HepG2 (cell line): ENCODE results near the gene JSRP1. TPM values are rescaled to one million over a fixed set of nuclear protein-coding genes. Genes with fewer than 3 reads are reported as not detected.
A peak's percentile ranks its signal among the peaks of the same experiment; 100 is the strongest.

ENCODE experiments used
- ARNT2 ChIP-seq: sonication (generic); formaldehyde crosslinking; IDR thresholded peaks from 2 replicates; pipeline ENCODE4 v1.8.0; 2022; ENCODE audit warnings: mild to moderate bottlenecking, low read depth, missing genetic modification reagents, moderate library complexity
- EHMT2 ChIP-seq: fragments of 200-600 bp; sonication (generic); IDR thresholded peaks from 2 replicates; pipeline ENCODE4 v1.7.0; 2017; ENCODE audit warnings: antibody characterized with exemption, low read depth, low read length, borderline replicate concordance
- GPBP1L1 ChIP-seq: sonication (generic); formaldehyde crosslinking; IDR thresholded peaks from 2 replicates; pipeline ENCODE4 v1.5.0; 2020; ENCODE audit warnings: mild to moderate bottlenecking, missing genetic modification reagents
- HHEX ChIP-seq: IDR thresholded peaks from 2 replicates; pipeline ENCODE4 v1.6.1; 2016; ENCODE audit warnings: control low read depth
- HMGA1 ChIP-seq: sonication (generic); formaldehyde crosslinking; conservative IDR thresholded peaks from 2 replicates; pipeline ENCODE4 v1.4.0; 2020; ENCODE audit warnings: missing genetic modification reagents
- KDM1A ChIP-seq: IDR thresholded peaks from 2 replicates; pipeline ENCODE4 v1.6.1; 2016; ENCODE audit warnings: missing compliant biosample characterization
- MBD4 ChIP-seq: IDR thresholded peaks from 2 replicates; pipeline ENCODE4 v1.6.1; 2012; ENCODE audit warnings: low read length, inconsistent platforms, borderline replicate concordance
- MIER3 ChIP-seq: IDR thresholded peaks from 2 replicates; pipeline ENCODE4 v1.6.1; 2016; ENCODE audit warnings: missing compliant biosample characterization, borderline replicate concordance
- REXO4 ChIP-seq: sonication (generic); formaldehyde crosslinking; IDR thresholded peaks from 2 replicates; pipeline ENCODE4 v1.8.0; 2022; ENCODE audit warnings: missing genetic modification reagents, mild to moderate bottlenecking, borderline replicate concordance
- SMYD3 ChIP-seq: sonication (generic); formaldehyde crosslinking; IDR thresholded peaks from 2 replicates; pipeline ENCODE4 v1.8.1; 2023; ENCODE audit warnings: mild to moderate bottlenecking, missing genetic modification reagents
- SNRNP70 ChIP-seq: fragments of 200-400 bp; formaldehyde crosslinking; IDR thresholded peaks from 2 replicates; pipeline ENCODE4 v1.6.1; 2017; ENCODE audit warnings: mild to moderate bottlenecking, low read depth, low read length, moderate library complexity
- SOX6 ChIP-seq, 2 experiments: fragments of 450-650 bp in 1 of 2; sonication (generic) in 1 of 2; formaldehyde crosslinking in 1 of 2; IDR thresholded peaks; 2 replicates each; pipeline versions ENCODE4 v1.4.0 to v1.6.1; 2017 to 2020; ENCODE audit warnings: antibody characterized with exemption in 1 of 2, mild to moderate bottlenecking in 1 of 2, missing genetic modification reagents in 1 of 2
- TARDBP ChIP-seq: sonication (generic); formaldehyde crosslinking; IDR thresholded peaks from 2 replicates; pipeline ENCODE4 v1.8.0; 2022; ENCODE audit warnings: mild to moderate bottlenecking, missing genetic modification reagents
- U2AF2 ChIP-seq: fragments of 200-400 bp; formaldehyde crosslinking; IDR thresholded peaks from 2 replicates; pipeline ENCODE4 v1.6.1; 2017; ENCODE audit warnings: low read depth, mild to moderate bottlenecking, low read length
- ZNF121 ChIP-seq: sonication (generic); formaldehyde crosslinking; IDR thresholded peaks from 2 replicates; pipeline ENCODE4 v1.5.0; 2020; ENCODE audit warnings: mild to moderate bottlenecking, missing genetic modification reagents
- ZNF263 ChIP-seq: sonication (generic); formaldehyde crosslinking; IDR thresholded peaks from 2 replicates; pipeline ENCODE4 v1.4.0; 2020; ENCODE audit warnings: missing genetic modification reagents
- ZNF44 ChIP-seq: sonication (generic); formaldehyde crosslinking; IDR thresholded peaks from 2 replicates; pipeline ENCODE4 v1.5.1; 2020; ENCODE audit warnings: mild to moderate bottlenecking, missing genetic modification reagents
- ZNF558 ChIP-seq: sonication (generic); formaldehyde crosslinking; IDR thresholded peaks from 2 replicates; pipeline ENCODE4 v1.9.0; 2022; ENCODE audit warnings: mild to moderate bottlenecking, missing genetic modification reagents, borderline replicate concordance
- ZNF605 ChIP-seq: sonication (generic); formaldehyde crosslinking; IDR thresholded peaks from 2 replicates; pipeline ENCODE4 v1.8.0; 2022; ENCODE audit warnings: mild to moderate bottlenecking, missing genetic modification reagents
- ZNF747 ChIP-seq: sonication (generic); formaldehyde crosslinking; IDR thresholded peaks from 2 replicates; pipeline ENCODE4 v1.8.1; 2023; ENCODE audit warnings: missing genetic modification reagents, mild to moderate bottlenecking, borderline replicate concordance
- ZNF792 ChIP-seq: IDR thresholded peaks from 2 replicates; pipeline ENCODE4 v1.6.1; 2016
- ZZZ3 ChIP-seq: sonication (generic); formaldehyde crosslinking; IDR thresholded peaks from 2 replicates; pipeline ENCODE4 v1.4.0; 2020; ENCODE audit warnings: missing genetic modification reagents, mild to moderate bottlenecking, borderline replicate concordance
- polyA plus RNA-seq, 8 experiments: library from polyadenylated mRNA; depleted of rRNA in 3 of 8; stranded (reverse) in 7 of 8; unstranded in 1 of 8; fragments of >200 nt; fragmentation: Illumina TruSeq in 4 of 8; extraction: Trizol in 4 of 8; gene quantifications; 2 replicates each; pipeline versions ENCODE4 v1.2.1 to v1.2.3, GENCODE V29; 2011 to 2016; ENCODE audit warnings: low read depth in 4 of 8, missing spikeins in 1 of 8, mixed read lengths in 1 of 8; ENCODE audit not compliant: insufficient read depth in 1 of 8
- total RNA-seq, 5 experiments: library from RNA; depleted of rRNA; stranded (reverse); fragments of >200 nt; fragmentation: Illumina TruSeq; extraction: Trizol; gene quantifications; 2 replicates each; pipeline ENCODE4 v1.2.3, GENCODE V29; 2016; ENCODE audit warnings: low read depth in 1 of 5
- TF ChIP-seq, protein P1 (sequence below): sonication (generic); formaldehyde crosslinking; IDR thresholded peaks from 2 replicates; pipeline ENCODE4; 2020; ENCODE audit warnings: missing genetic modification reagents, mild to moderate bottlenecking, borderline replicate concordance

The JSRP1 gene
- total and polyA plus RNA-seq, 2 of the 13 experiments (the other 11 are each of a cell fraction or from before 2014, with no cell fraction given), result 0.16 to 0.38 TPM

DNA sequence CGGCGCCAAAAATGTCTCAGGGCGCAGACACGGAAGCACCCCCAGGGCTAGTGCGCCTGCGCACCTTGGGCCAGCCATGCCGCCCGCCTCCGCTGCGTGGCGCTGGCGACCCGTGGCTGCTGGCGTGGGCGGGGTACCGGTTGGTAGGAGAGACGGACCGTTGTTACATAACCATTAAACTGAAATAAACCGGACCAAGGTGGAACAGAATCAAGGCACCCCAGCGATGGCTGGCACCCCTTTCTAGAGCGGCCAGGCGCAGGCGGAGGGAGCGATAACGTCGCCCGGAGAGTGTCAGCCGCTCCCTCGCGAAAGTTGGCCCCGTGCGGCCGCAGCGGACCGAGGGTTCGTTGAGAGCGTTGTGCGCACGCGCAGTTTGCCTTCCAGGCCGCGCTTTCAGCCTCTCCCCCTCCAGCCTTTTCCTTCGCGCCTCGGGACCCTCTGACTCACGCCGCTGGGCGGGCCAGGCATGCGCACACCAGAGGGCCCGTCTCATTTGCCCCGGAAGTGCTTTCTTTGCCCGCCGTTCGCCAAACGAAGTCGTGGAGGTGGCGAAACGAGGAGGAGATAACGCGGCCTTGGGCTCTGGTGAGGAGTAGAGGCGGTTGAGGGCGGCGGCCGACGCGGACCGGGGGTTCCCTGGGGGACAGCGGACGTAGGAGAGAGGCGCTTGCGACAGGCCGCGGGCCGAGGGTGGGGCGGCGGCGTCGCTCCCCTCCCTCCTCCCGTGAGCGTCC, 19.7 kb downstream of the JSRP1 start, which contains the start of the genes PLEKHJ1 and SF3A2 (continued):
- TF ChIP-seq ZNF558 (CRISPR knock-in tag), result peak; percentile 99
- TF ChIP-seq, protein P1, sequence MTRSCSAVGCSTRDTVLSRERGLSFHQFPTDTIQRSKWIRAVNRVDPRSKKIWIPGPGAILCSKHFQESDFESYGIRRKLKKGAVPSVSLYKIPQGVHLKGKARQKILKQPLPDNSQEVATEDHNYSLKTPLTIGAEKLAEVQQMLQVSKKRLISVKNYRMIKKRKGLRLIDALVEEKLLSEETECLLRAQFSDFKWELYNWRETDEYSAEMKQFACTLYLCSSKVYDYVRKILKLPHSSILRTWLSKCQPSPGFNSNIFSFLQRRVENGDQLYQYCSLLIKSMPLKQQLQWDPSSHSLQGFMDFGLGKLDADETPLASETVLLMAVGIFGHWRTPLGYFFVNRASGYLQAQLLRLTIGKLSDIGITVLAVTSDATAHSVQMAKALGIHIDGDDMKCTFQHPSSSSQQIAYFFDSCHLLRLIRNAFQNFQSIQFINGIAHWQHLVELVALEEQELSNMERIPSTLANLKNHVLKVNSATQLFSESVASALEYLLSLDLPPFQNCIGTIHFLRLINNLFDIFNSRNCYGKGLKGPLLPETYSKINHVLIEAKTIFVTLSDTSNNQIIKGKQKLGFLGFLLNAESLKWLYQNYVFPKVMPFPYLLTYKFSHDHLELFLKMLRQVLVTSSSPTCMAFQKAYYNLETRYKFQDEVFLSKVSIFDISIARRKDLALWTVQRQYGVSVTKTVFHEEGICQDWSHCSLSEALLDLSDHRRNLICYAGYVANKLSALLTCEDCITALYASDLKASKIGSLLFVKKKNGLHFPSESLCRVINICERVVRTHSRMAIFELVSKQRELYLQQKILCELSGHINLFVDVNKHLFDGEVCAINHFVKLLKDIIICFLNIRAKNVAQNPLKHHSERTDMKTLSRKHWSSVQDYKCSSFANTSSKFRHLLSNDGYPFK, result peak; percentile 94
- TF ChIP-seq ZNF747 (CRISPR knock-in tag), result peak; percentile 91
- TF ChIP-seq MBD4, result no peak
- no peak for TF ChIP-seq HMGA1 (CRISPR knock-in tag)
- no peak for TF ChIP-seq SNRNP70
- no peak for TF ChIP-seq U2AF2
- TF ChIP-seq ZZZ3 (CRISPR knock-in tag), result no peak; the same call in 1 of the 2 replicates
- peak; percentile 81; the same call in 1 of the 2 replicates for TF ChIP-seq REXO4 (CRISPR knock-in tag)
- peak; percentile 99 for TF ChIP-seq ZNF605 (CRISPR knock-in tag)
- TF ChIP-seq ARNT2 (CRISPR knock-in tag), result peak; percentile 94
- TF ChIP-seq MIER3 (CRISPR knock-in tag), result peak; percentile 94
- TF ChIP-seq ZNF792 (CRISPR knock-in tag), result peak; percentile 88
- TF ChIP-seq SMYD3 (CRISPR knock-in tag), result peak; percentile 84
- peak; percentile 90 for TF ChIP-seq TARDBP
- no peak for TF ChIP-seq KDM1A
- TF ChIP-seq SOX6 (IDR thresholded peaks at IDR 0.05), result no peak
- peak; percentile 78 for TF ChIP-seq SOX6 (CRISPR knock-in tag; IDR thresholded peaks at IDR 0.05)
- peak; percentile 82 for TF ChIP-seq ZNF263 (CRISPR knock-in tag)
- peak; percentile 95; the same call in 1 of the 2 replicates for TF ChIP-seq ZNF44 (CRISPR knock-in tag)
- no peak for TF ChIP-seq GPBP1L1 (CRISPR knock-in tag)
- TF ChIP-seq EHMT2, result no peak
- 0 out of 2 replicates have a peak, but pooled peaks have one; percentile 27 for TF ChIP-seq HHEX
- peak; percentile 19; the same call in 1 of the 2 replicates for TF ChIP-seq ZNF121 (CRISPR knock-in tag)
